ENCODE data around the gene HLCS.

Gene HLCS

DNA sequence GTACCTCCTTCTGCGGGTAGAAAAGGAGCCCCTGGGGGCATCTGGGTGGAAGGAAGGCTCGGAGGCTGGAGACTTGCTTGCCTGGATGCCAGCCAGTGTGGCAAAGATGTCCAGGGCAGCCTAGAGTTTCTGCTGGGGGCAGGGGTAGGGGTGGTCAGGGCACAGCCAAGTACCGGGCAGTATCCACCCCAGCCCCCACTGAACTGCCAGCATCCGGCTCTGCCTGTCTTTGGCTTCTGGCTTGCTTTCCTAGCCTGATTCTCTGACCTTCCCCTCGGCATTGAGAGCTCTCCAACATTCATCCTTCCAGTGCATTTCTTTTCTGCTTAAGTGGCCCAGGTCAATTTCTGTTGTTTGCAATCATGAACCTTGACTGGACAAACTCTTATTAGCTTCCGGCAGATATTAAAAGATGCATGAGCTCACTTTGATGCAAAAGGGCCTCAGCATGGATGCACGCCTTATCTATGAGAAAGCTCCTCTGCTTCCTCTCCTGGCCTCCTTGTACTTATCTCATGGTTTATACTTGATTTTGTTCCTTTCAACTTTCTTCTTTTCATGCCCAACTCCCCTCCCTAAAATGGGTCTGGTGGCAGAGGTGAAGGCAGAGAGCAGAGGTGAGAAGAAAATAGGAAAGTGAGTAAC is 116.9 kb downstream of the HLCS start:
- H3K27me3 Mint-ChIP-seq: no peaks in the 10 kb centered on the region
- H3K9me3 Mint-ChIP-seq: no peaks in the 10 kb centered on the region
- no peak overlapping the region for H3K4me3 Mint-ChIP-seq
- no peak overlapping the region for H3K27ac Mint-ChIP-seq
- H3K36me3 Mint-ChIP-seq (ENCODE audit: low read depth): no peaks in the 10 kb centered on the region
- H3K4me1 Mint-ChIP-seq (ENCODE audit: low read depth): peaks cover 9% of the 10 kb centered on the region

DNA sequence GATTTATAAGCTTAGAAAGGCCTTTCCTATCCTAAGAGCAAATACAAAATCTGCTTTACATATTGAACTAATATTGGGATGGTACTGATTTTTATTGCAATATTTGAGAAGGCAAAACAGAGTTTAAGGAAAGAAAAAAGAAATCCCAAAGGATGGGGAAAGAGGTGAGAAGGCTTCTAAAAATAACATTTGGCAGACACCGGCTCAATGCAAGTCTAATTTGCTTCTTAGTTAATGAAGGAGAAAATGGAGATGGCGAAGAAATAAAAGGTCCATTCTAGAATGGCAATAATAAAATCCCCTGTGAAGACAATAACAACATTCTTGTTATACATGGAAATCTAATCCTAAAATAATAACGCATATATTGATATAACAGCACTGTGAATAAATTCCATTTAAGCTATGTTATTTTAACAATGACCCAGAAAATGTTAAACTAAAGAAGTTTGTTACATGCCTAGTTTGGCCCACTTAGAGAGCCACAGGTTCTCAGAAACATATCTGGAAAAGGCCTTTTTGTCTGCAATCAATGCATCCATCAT is 117.7 kb downstream of the HLCS start:
- Mint-ChIP-seq H3K36me3 (ENCODE audit: low read depth) (peaks cover 4% of the 10 kb centered on the region), H3K4me1 (ENCODE audit: low read depth) (peaks cover 9% of the 10 kb centered on the region), H3K4me3 (no peak overlapping the region), H3K27ac (no peak overlapping the region), H3K9me3 (no peaks in the 10 kb centered on the region), H3K27me3 (no peaks in the 10 kb centered on the region)

DNA sequence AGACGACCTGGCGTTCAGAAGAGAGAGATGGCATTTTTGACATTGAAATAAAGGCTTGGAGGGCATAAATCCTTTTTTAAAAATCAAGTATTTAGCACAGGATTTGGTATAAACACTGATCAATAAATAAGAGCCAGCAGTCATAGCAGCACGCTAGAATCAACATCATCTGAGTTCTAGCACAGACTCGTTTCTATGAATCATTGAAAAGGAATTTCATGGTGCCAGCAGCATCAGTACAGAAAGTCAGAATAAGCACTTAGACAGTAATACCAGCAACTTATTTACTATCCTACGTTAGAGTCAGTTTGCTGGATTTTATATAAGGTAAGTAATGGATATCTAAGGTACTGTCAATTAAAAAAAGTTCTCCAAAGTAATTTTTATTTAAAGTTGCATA is 119.3 kb downstream of the HLCS start:
- H3K9me3 Mint-ChIP-seq: no peaks in the 10 kb centered on the region
- H3K27ac Mint-ChIP-seq: no peak overlapping the region
- no peaks in the 10 kb centered on the region for H3K4me1 Mint-ChIP-seq (ENCODE audit: low read depth)
- H3K36me3 Mint-ChIP-seq (ENCODE audit: low read depth): peaks cover 5% of the 10 kb centered on the region
- H3K4me3 Mint-ChIP-seq: no peak overlapping the region
- H3K27me3 Mint-ChIP-seq: no peaks in the 10 kb centered on the region

DNA sequence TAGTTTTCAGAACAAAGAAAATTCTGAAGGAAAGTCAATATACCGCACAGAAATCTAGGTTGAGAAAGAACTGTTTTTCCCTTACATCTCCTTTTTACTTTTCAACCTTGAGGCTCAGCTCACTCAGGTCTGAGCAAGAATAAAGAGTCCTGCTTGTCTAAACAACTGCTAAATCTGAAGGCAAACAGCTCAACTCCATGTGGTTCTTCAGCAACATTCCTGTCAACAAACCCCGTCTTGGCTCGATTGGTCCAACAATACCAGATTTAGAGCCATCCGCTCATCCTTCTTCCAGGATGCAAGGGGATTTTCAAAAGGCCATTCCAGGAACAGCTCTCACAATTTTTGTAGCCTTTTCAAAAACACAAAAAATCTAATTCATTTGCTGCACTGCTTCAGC is 119.8 kb downstream of the HLCS start:
- Mint-ChIP-seq H3K27me3 (no peaks in the 10 kb centered on the region), H3K36me3 (ENCODE audit: low read depth) (peaks cover 9% of the 10 kb centered on the region), H3K9me3 (no peaks in the 10 kb centered on the region), H3K4me3 (no peak overlapping the region), H3K4me1 (ENCODE audit: low read depth) (no peaks in the 10 kb centered on the region), H3K27ac (no peak overlapping the region)

DNA sequence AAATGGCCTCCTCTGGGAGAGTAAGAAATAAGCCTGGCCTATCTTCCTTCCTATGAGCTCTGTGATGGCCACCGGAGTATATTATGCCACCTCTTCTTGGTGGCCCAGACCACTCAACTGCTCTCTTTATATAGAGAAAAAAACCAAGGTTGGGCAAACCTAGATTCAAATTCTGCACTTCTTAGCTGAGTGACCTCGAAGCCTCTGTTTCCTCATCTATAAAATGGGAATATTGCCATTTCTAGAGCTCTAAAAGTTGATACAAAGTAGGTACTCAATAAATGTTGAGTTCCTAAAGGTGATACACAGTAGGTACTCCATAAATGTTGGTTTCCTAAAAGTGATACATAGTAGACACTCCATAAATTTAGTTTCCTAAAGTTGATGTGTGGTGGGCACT is 120.7 kb downstream of the HLCS start:
- Mint-ChIP-seq H3K9me3 (no peaks in the 10 kb centered on the region), H3K4me1 (ENCODE audit: low read depth) (no peaks in the 10 kb centered on the region), H3K27ac (no peak overlapping the region), H3K4me3 (no peak overlapping the region), H3K27me3 (no peaks in the 10 kb centered on the region), H3K36me3 (ENCODE audit: low read depth) (peaks cover 9% of the 10 kb centered on the region)

DNA sequence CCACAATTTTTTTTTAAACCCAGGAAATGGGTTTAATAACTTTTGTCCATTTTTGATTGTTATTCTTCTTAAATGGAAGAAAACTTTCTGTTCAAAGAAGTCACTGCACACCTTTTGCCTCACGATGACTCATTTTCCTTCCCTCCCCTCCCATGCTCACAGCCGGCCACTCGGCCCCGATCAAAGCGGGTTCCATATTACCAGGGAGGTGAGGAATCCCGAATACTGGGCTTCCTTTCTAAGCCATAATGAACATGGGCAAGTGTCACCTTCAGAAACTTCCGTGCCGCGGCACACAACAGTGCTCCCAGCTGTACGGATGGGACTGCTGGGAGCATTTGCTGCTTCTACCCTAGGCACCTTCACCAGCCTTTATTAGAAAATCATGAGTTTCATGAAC is 121.4 kb downstream of the HLCS start:
- H3K27ac Mint-ChIP-seq: no peak overlapping the region
- no peaks in the 10 kb centered on the region for H3K9me3 Mint-ChIP-seq
- H3K36me3 Mint-ChIP-seq (ENCODE audit: low read depth): peaks cover 9% of the 10 kb centered on the region
- H3K4me3 Mint-ChIP-seq: no peak overlapping the region
- no peaks in the 10 kb centered on the region for H3K27me3 Mint-ChIP-seq
- H3K4me1 Mint-ChIP-seq (ENCODE audit: low read depth): no peaks in the 10 kb centered on the region

DNA sequence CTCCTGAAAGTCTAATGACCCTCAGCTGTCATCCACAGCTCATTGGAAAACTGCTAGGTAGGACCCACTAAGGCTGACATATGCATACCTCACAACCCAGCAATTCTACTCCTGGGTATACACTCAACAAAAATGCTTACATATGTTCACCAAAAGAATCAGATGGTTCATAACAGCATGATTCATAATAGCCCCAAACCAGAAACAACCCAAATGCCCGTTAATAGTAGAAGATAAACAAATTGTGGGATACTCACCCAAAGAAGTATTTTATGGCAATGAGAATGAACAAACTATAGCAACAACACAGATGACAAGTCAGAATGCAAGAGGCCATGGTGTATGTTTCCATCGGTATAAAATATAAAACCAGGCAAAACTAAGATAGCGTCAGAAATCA is 124.6 kb downstream of the HLCS start:
- Mint-ChIP-seq H3K27ac (no peak overlapping the region), H3K9me3 (no peaks in the 10 kb centered on the region), H3K27me3 (no peaks in the 10 kb centered on the region), H3K36me3 (ENCODE audit: low read depth) (peaks cover 9% of the 10 kb centered on the region), H3K4me3 (no peak overlapping the region), H3K4me1 (ENCODE audit: low read depth) (no peaks in the 10 kb centered on the region)

DNA sequence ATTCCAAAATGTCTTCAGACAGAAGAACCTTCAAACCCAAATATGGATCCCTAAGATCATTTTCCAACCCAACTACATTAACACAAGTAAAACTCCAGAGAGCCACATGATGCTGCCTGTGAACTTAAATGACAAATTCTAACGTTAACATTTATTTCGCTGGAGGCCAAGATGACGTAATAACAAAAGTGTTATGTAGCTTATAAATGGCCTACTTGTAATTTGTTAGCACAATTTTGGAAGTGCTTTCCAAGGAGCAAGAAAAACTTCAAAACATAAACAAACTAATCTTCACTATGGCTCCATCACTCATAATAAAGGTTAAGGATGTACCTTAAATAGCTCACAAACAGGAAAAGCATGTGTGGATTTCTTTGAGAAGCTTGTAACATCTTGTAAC is 126.7 kb downstream of the HLCS start:
- no peaks in the 10 kb centered on the region for H3K9me3 Mint-ChIP-seq
- no peak overlapping the region for H3K27ac Mint-ChIP-seq
- peaks cover 9% of the 10 kb centered on the region for H3K36me3 Mint-ChIP-seq (ENCODE audit: low read depth)
- H3K4me1 Mint-ChIP-seq (ENCODE audit: low read depth): no peaks in the 10 kb centered on the region
- no peak overlapping the region for H3K4me3 Mint-ChIP-seq
- no peaks in the 10 kb centered on the region for H3K27me3 Mint-ChIP-seq

DNA sequence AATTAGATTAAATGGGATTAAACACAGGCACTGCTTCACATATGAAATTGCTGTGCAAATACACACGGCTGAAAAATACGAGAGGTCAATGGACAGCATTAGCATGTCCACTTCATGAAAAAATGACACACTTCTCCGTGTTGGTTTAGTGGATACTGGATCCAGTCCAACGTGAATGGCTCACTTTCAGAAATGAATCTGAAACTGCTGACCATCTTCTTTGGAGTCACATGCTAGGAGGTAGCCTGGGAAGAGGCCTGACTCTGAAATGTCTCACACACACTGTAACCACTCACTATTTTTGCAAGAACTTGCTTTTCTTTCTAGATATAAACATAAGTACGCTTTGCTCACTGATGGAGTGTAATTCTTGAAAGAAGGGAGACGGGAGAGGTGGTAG is 127.3 kb downstream of the HLCS start:
- Mint-ChIP-seq H3K36me3 (ENCODE audit: low read depth) (peaks cover 9% of the 10 kb centered on the region), H3K4me3 (no peak overlapping the region), H3K27ac (no peak overlapping the region), H3K27me3 (no peaks in the 10 kb centered on the region), H3K9me3 (no peaks in the 10 kb centered on the region), H3K4me1 (ENCODE audit: low read depth) (no peaks in the 10 kb centered on the region)

DNA sequence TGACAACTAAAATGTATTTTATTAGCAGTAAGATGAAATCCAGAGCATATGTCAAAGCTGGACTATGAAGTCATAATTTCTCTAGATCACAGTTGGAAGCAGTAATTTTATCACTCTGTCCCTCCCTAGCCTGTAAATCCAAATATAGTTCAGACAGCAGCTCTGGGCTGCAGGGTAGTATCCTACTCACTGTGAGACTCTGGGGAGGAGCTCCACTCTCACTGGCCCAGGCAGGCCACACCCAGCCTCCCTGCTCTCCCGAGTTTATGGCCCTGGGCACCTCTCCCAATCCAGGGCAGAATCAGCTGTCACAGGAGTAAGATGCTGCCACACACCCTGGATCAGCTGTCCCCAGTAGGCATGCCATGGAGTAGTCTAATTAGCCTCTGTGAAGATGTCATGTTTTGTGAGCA is 131.1 kb downstream of the HLCS start:
- no peaks in the 10 kb centered on the region for H3K27me3 Mint-ChIP-seq
- no peaks in the 10 kb centered on the region for H3K9me3 Mint-ChIP-seq
- peaks cover 3% of the 10 kb centered on the region for H3K36me3 Mint-ChIP-seq (ENCODE audit: low read depth)
- no peak overlapping the region for H3K27ac Mint-ChIP-seq
- H3K4me1 Mint-ChIP-seq (ENCODE audit: low read depth): no peaks in the 10 kb centered on the region
- no peak overlapping the region for H3K4me3 Mint-ChIP-seq

DNA sequence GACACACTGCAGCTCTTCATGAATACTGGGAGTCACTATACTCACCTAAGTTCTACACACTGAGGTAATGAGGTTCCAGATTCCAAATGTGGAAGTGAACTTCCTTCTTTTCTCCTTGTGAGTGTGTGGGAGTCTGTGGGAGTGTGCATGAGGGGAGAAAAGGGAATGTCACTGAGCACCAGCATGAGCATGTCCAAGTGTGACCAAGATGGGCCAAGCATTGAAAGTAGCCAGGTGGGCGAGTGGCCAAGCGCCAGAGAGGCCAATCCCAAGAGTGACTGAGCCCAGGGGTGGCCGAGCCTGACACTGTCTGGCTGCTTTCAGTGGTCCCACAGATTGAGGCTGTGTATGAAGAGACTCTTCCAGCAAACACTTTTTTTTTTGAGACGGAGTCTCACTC is 132.3 kb downstream of the HLCS start:
- H3K4me1 Mint-ChIP-seq (ENCODE audit: low read depth): no peaks in the 10 kb centered on the region
- H3K27ac Mint-ChIP-seq: no peak overlapping the region
- H3K36me3 Mint-ChIP-seq (ENCODE audit: low read depth): peaks cover 3% of the 10 kb centered on the region
- no peak overlapping the region for H3K4me3 Mint-ChIP-seq
- no peaks in the 10 kb centered on the region for H3K27me3 Mint-ChIP-seq
- H3K9me3 Mint-ChIP-seq: no peaks in the 10 kb centered on the region

DNA sequence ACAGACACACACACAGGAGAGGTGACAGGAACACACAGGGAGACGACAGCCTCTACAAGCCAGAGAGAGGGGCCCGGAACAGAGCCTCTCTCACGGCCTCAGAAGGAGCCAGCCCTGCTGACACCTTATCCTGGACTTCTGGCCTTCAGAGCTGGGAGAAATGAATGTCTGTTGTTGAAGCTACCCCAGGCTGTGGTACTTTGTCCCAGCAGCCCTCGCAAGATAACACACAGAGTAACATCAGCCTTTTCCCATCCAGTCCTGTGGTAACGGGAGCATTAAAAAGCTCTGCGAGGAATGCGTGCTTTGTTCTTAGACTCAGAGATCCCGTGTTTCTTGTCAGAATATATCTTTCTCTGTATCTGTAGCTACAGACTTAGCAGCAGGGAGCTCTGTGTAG is 136.4 kb downstream of the HLCS start:
- Mint-ChIP-seq H3K9me3 (no peaks in the 10 kb centered on the region), H3K4me3 (no peak overlapping the region), H3K27me3 (no peaks in the 10 kb centered on the region), H3K27ac (no peak overlapping the region), H3K4me1 (ENCODE audit: low read depth) (no peaks in the 10 kb centered on the region), H3K36me3 (ENCODE audit: low read depth) (peaks cover 4% of the 10 kb centered on the region)

DNA sequence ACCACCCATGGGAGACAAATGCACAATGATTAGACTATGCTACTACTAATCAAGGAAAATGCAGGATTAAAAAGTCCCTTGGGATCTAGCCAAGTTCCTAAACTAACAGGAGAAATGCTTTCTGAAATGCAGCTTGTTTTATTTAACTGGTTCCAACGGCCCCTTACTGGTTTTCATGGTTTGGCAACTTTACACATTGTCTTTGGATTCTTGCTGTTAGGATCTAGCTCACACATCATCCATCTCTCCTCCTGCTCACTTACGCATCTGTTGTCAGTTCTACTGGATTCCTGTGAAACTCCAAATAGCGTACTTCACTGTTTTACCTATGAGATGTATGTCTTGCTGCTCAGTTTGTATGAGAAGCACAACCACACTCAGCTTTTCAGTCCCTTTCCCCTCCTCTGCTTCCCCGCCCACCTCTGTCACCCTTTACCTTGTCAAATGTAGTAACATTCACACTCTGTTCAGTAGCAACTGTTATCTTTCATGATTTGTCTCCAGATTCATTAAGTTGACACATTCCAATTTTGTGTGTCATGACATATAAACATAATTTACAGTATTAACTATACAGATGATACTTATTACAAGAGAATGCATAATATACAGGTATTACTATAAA is 137.5 kb downstream of the HLCS start:
- H3K4me1 Mint-ChIP-seq (ENCODE audit: low read depth): no peaks in the 10 kb centered on the region
- no peaks in the 10 kb centered on the region for H3K27me3 Mint-ChIP-seq
- H3K4me3 Mint-ChIP-seq: no peak overlapping the region
- H3K36me3 Mint-ChIP-seq (ENCODE audit: low read depth): peaks cover 15% of the 10 kb centered on the region
- no peak overlapping the region for H3K27ac Mint-ChIP-seq
- no peaks in the 10 kb centered on the region for H3K9me3 Mint-ChIP-seq

DNA sequence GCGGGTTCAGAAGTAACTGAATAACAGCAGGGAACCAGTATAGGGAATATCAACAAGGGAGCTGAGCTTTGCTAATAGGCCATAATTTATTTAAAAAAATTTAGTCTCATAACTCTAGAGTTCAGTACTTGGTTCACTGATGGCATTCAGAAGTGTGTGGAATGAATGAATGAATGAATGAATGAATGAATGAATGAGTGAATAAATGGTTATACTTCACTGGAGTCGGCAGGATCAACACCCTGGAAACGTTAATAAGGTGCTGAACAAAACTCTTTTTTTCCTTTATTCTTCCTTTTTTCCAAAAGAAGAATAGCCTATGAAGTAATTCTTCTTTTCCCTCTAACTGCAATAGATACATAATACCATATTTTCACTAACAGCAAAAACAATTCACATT is 138.3 kb downstream of the HLCS start:
- H3K27me3 Mint-ChIP-seq: no peaks in the 10 kb centered on the region

DNA sequence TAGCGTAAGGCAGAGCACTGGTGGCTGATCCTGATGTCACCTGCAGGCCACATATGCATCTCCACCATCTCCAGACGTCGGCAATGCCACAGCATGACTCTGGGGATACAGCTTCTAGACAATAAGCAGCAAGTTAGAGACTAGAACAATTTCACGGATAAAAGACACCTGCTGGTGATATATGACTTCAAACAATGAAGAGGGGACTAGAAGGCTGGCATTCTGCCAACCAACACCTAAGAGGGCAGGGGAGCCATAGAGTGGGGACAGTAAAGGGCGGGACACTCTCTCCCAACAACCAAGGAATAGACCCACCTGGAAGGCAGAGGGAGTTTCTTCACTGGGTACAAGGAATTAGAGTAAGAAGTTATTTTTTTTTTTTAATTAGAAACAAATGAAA is 140.8 kb downstream of the HLCS start:
- H3K27ac Mint-ChIP-seq: no peak overlapping the region
- no peaks in the 10 kb centered on the region for H3K9me3 Mint-ChIP-seq
- H3K27me3 Mint-ChIP-seq: no peaks in the 10 kb centered on the region
- no peaks in the 10 kb centered on the region for H3K4me1 Mint-ChIP-seq (ENCODE audit: low read depth)
- no peak overlapping the region for H3K4me3 Mint-ChIP-seq
- peaks cover 15% of the 10 kb centered on the region for H3K36me3 Mint-ChIP-seq (ENCODE audit: low read depth)

More for the DNA sequence above, 138.3 kb downstream of the HLCS start:
- Mint-ChIP-seq H3K9me3 (no peaks in the 10 kb centered on the region), H3K27ac (no peak overlapping the region), H3K4me1 (ENCODE audit: low read depth) (no peaks in the 10 kb centered on the region), H3K4me3 (no peak overlapping the region), H3K36me3 (ENCODE audit: low read depth) (peaks cover 15% of the 10 kb centered on the region)

DNA sequence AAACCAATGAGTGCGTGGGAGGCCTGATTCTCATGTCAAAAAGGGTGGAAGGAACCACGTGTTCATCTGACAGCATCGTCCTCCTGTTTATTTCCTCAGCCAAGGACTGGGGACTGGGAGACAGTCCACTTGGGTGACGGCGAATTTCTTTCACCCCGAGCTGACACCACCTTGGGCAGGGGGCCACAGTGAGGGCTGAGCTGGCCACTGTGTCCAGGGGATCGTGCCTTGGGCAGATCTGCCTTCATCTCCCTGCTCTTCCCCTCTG is 145.5 kb downstream of the HLCS start:
- no peaks in the 10 kb centered on the region for H3K4me1 Mint-ChIP-seq (ENCODE audit: low read depth)
- H3K4me3 Mint-ChIP-seq: no peak overlapping the region
- no peaks in the 10 kb centered on the region for H3K9me3 Mint-ChIP-seq
- peaks cover 15% of the 10 kb centered on the region for H3K36me3 Mint-ChIP-seq (ENCODE audit: low read depth)
- no peak overlapping the region for H3K27ac Mint-ChIP-seq
- no peaks in the 10 kb centered on the region for H3K27me3 Mint-ChIP-seq

Data from stimulated activated naive CD8-positive, alpha-beta T cell treated with anti-CD3 and anti-CD28 coated beads, Interleukin-15, Interleukin-2, amounts not matched to agents 100 ng/mL and 50 ng/mL, for 24 hours (primary cell).